RWPE1 (cell line): ENCODE results near the gene MRPS18A.

Experiments used
- CTCF ChIA-PET: fragments of 350-600 bp; sonication (Branson Sonifier 250); formaldehyde crosslinking; extraction: SDS; loops from one replicate; lab custom pipeline; 2021; lab: Yijun Ruan, JAX
- POLR2A ChIA-PET: fragments of 400-600 bp; formaldehyde crosslinking; extraction: SDS; loops from one replicate; lab custom pipeline; 2020; ENCODE audit warnings: antibody characterized with exemption; ENCODE audit not compliant: low non-redundant PET; lab: Yijun Ruan, JAX
- DNase-seq: peaks from one replicate; pipeline ENCODE4 v3.0.0; 2012; ENCODE audit warnings: low spot score
- H3K27ac ChIP-seq: fragments of 450-650 bp; 2 replicates; pipeline ENCODE4 v1.5.1; 2017
- CTCF ChIP-seq: fragments of 450-650 bp; conservative IDR thresholded peaks from 2 replicates; pipeline ENCODE4 v1.5.1; 2017; ENCODE audit warnings: low read depth, mild to moderate bottlenecking

MRPS18A gene

GRCh38 chr6:43687079-43687436 lies 533 bp downstream of the MRPS18A start:
- H3K27ac ChIP-seq: peak overlapping the region; percentile 83
- TF ChIP-seq CTCF: no peak
- no peak for DNase-seq
- POLR2A ChIA-PET: interaction anchor here (0.7 kb wide), 1 partner anchor 34 kb away, joined by 3 read pairs; no protein-coding TSS in a partner anchor
- CTCF ChIA-PET: interaction anchor here (1.0 to 1.1 kb wide), 2 partner anchors 20 to 79 kb away, joined by 3 to 5 read pairs; no protein-coding TSS in a partner anchor

GRCh38 chr6:43683708-43684455 lies 3.7 kb downstream of the MRPS18A start:
- no peak overlapping the region for H3K27ac ChIP-seq
- CTCF ChIA-PET: no interaction called here
- no peak for DNase-seq
- POLR2A ChIA-PET: no interaction called here
- no peak for TF ChIP-seq CTCF

- DNase-seq: no peak
- H3K27ac ChIP-seq: no peak overlapping the region
- ChIA-PET POLR2A (no interaction called here), CTCF (interaction anchor here (2.8 kb wide), 1 partner anchor 15 kb away, joined by 9 read pairs; no protein-coding TSS in a partner anchor)
- TF ChIP-seq CTCF: no peak
Measured at GRCh38 chr6:43682724-43683429, 4.7 kb downstream of the MRPS18A start.

- H3K27ac ChIP-seq: no peak overlapping the region
- CTCF ChIA-PET: interaction anchor here (0.6 to 2.8 kb wide), 3 partner anchors 14 to 41 kb away, joined by 3 to 9 read pairs (median 5); no protein-coding TSS in a partner anchor
- DNase-seq: no peak
- POLR2A ChIA-PET: no interaction called here
- no peak for TF ChIP-seq CTCF
Measured at GRCh38 chr6:43681303-43681702, 6.3 kb downstream of the MRPS18A start.

- POLR2A ChIA-PET: no interaction called here
- H3K27ac ChIP-seq: no peak overlapping the region
- CTCF ChIA-PET: interaction anchor here (0.6 to 2.8 kb wide), 2 partner anchors 13 to 17 kb away, joined by 3 to 9 read pairs; no protein-coding TSS in a partner anchor
- no peak for TF ChIP-seq CTCF
- no peak for DNase-seq
Measured at GRCh38 chr6:43680308-43681200, 7.0 kb downstream of the MRPS18A start.

- CTCF ChIA-PET: interaction anchor here (0.7 kb wide), 1 partner anchor 49 kb away, joined by 3 read pairs; no protein-coding TSS in a partner anchor
- POLR2A ChIA-PET: no interaction called here
- no peak overlapping the region for H3K27ac ChIP-seq
- TF ChIP-seq CTCF: no peak
- no peak for DNase-seq
Measured at GRCh38 chr6:43679057-43679456, 8.5 kb downstream of the MRPS18A start.
